Activated B cell treated with CpG ODN at 0.5 μM for 24 hours (primary cell): ENCODE results near the gene ZZZ3. TPM values are rescaled to one million over a fixed set of nuclear protein-coding genes. Genes with fewer than 3 reads are reported as not detected.
"Not testable (repeated sequence)": the region's sequence is repeated elsewhere in the genome, so short reads cannot be mapped to it uniquely, and the experiment has no call there.

Experiments used
- ATAC-seq: fragments of 200-7000 bp; cut with Tn5 transposase; one replicate; pipeline ENCODE4 v1.10.0; 2021; ENCODE audit warnings: low read depth, mild to moderate bottlenecking, moderate library complexity
- CTCF ChIA-PET: fragments of 350-600 bp; sonication (Branson Sonifier 250); formaldehyde crosslinking; loops from one replicate; lab custom pipeline; 2021; ENCODE audit warnings: antibody characterized with exemption; lab: Charles Lee
- POLR2A ChIA-PET: fragments of 350-600 bp; sonication (Branson Sonifier 250); formaldehyde crosslinking; loops from one replicate; lab custom pipeline; 2021; ENCODE audit warnings: antibody characterized with exemption; lab: Charles Lee
- DNase-seq: peaks from one replicate; pipeline ENCODE4 v3.0.0; 2022
- H3K27ac Mint-ChIP-seq: one replicate; pipeline ENCODE4 v1.8.0; 2020; ENCODE audit warnings: mixed read lengths
- H3K27me3 Mint-ChIP-seq: one replicate; pipeline ENCODE4 v1.8.0; 2021; ENCODE audit warnings: mixed read lengths
- H3K36me3 Mint-ChIP-seq: one replicate; pipeline ENCODE4 v1.8.0; 2021; ENCODE audit warnings: low read depth, mixed read lengths
- H3K4me1 Mint-ChIP-seq: one replicate; pipeline ENCODE4 v1.8.0; 2021; ENCODE audit warnings: mixed read lengths
- H3K4me3 Mint-ChIP-seq: one replicate; pipeline ENCODE4 v1.8.0; 2020; ENCODE audit warnings: mild to moderate bottlenecking, mixed read lengths
- H3K9me3 Mint-ChIP-seq: one replicate; pipeline ENCODE4 v1.8.0; 2020; ENCODE audit warnings: mixed read lengths
- CTCF ChIP-seq: fragments of 200-600 bp; IDR thresholded peaks from one replicate; pipeline ENCODE4 v1.8.0; 2022; ENCODE audit warnings: antibody characterized with exemption, mild to moderate bottlenecking
- intact Hi-C: fragments of 100-400 bp; cut with micrococcal nuclease; formaldehyde crosslinking; loops from one replicate; pipeline ENCODE4 v1.15.1; 2024
- total RNA-seq: library from RNA; stranded (reverse); gene quantifications from 2 replicates; pipeline ENCODE4 v1.2.3, GENCODE V29; 2022

Gene ZZZ3
- total RNA-seq, 1 donor from 2014 or later = 61.4 TPM

- Mint-ChIP-seq H3K27ac (no peak overlapping the region), H3K27me3 (no peaks in the 10 kb centered on the region), H3K4me3 (no peak overlapping the region), H3K4me1 (peaks cover 50% of the 10 kb centered on the region), H3K36me3 (peaks cover 22% of the 10 kb centered on the region), H3K9me3 (no peaks in the 10 kb centered on the region)
- DNase-seq (no peak), ATAC-seq (no peak)
- intact Hi-C loops = loop anchor here (5.0 to 10.0 kb wide), 2 partner anchors 98 to 1605 kb away; partner anchors contain the start of gene ST6GALNAC3
- CTCF ChIA-PET = no interaction called here
- TF ChIP-seq CTCF = no peak
- POLR2A ChIA-PET = no interaction called here
These were observed 2.3 kb downstream of the ZZZ3 start for GRCh38 chr1:77680173-77680572.

- peak overlapping the region; percentile 3 for H3K27ac Mint-ChIP-seq
These were observed 3.5 kb downstream of the ZZZ3 start for GRCh38 chr1:77678660-77679610.

GRCh38 chr1:77674807-77675206 is 7.7 kb downstream of the ZZZ3 start:
- ATAC-seq, H3K27me3 Mint-ChIP-seq, H3K27ac Mint-ChIP-seq, DNase-seq, intact Hi-C loops, H3K9me3 Mint-ChIP-seq, CTCF ChIA-PET, H3K4me3 Mint-ChIP-seq: not testable (repeated sequence)
- POLR2A ChIA-PET = interaction anchor here (1.2 kb wide), 1 partner anchor 8 kb away, joined by 5 read pairs; the partner anchor contains the start of gene ZZZ3
- H3K36me3 Mint-ChIP-seq = peaks cover 12% of the 10 kb centered on the region
- peaks cover 41% of the 10 kb centered on the region for H3K4me1 Mint-ChIP-seq

More at GRCh38 chr1:77678660-77679610, 3.5 kb downstream of the ZZZ3 start:
- intact Hi-C loops = no loop called here
- ATAC-seq = no peak
- Mint-ChIP-seq H3K27me3 (no peaks in the 10 kb centered on the region), H3K9me3 (no peaks in the 10 kb centered on the region), H3K4me3 (no peak overlapping the region), H3K4me1 (peaks cover 43% of the 10 kb centered on the region), H3K36me3 (peaks cover 25% of the 10 kb centered on the region)
- CTCF ChIA-PET = no interaction called here
- POLR2A ChIA-PET = interaction anchor here (0.6 kb wide), 1 partner anchor 141 kb away, joined by 3 read pairs; no protein-coding TSS in a partner anchor
- no peak for TF ChIP-seq CTCF
- DNase-seq = no peak

- no peak for TF ChIP-seq CTCF
- H3K36me3 Mint-ChIP-seq = peaks cover 11% of the 10 kb centered on the region
- H3K4me3 Mint-ChIP-seq = no peak overlapping the region
- ATAC-seq = no peak
- ChIA-PET POLR2A (interaction anchor here (1.2 kb wide), 1 partner anchor 9 kb away, joined by 5 read pairs; the partner anchor contains the start of gene ZZZ3), CTCF (no interaction called here)
- no peak overlapping the region for H3K27ac Mint-ChIP-seq
- H3K27me3 Mint-ChIP-seq = no peaks in the 10 kb centered on the region
- H3K9me3 Mint-ChIP-seq = no peaks in the 10 kb centered on the region
- DNase-seq = no peak
- intact Hi-C loops = no loop called here
- H3K4me1 Mint-ChIP-seq = peaks cover 48% of the 10 kb centered on the region
These were observed 8.6 kb downstream of the ZZZ3 start for GRCh38 chr1:77673716-77674355.

GRCh38 chr1:77673030-77673429 is 9.4 kb downstream of the ZZZ3 start:
- Mint-ChIP-seq H3K4me3 (no peak overlapping the region), H3K36me3 (peaks cover 10% of the 10 kb centered on the region), H3K4me1 (peaks cover 42% of the 10 kb centered on the region), H3K27ac (no peak overlapping the region), H3K27me3 (no peaks in the 10 kb centered on the region), H3K9me3 (no peaks in the 10 kb centered on the region)
- TF ChIP-seq CTCF = no peak
- POLR2A ChIA-PET = no interaction called here
- ATAC-seq (no peak), DNase-seq (no peak)
- CTCF ChIA-PET = no interaction called here
- intact Hi-C loops = no loop called here
